HL-60/S4 treated with phorbol 12-myristate 13-acetate at 8.2 ng/mL for 4 days and 3 days (cell line): ENCODE measurements around the gene KIF26A.

Experiments
- in situ Hi-C: fragments of 300-500 bp; cut with MboI; formaldehyde crosslinking; loops from 2 replicates; pipeline ENCODE4 v1.15.0; 2022; ENCODE audit warnings: low sequenced_read_pairs

KIF26A gene

GRCh38 chr14:104230119-104230815, 91.9 kb downstream of the KIF26A start:
- in situ Hi-C loops = no loop called here
